SK-N-SH treated with all-trans-retinoic acid at 6 μM for 48 hours (cell line): ENCODE measurements around the gene IFITM2.
"Not testable (repeated sequence)": the region's sequence is repeated elsewhere in the genome, so short reads cannot be mapped to it uniquely, and the experiment has no call there.

Experiments
- BACH2 ChIP-seq: fragments of 250-450 bp; sonication (Bioruptor Pico); IDR thresholded peaks from 2 replicates; pipeline ENCODE4 v1.9.0; 2021; ENCODE audit warnings: mild to moderate bottlenecking, borderline replicate concordance
- CREB5 ChIP-seq: fragments of 250-450 bp; sonication (Bioruptor Pico); IDR thresholded peaks from 2 replicates; pipeline ENCODE4 v1.5.1; 2020; ENCODE audit warnings: low read depth, mild to moderate bottlenecking, moderate library complexity
- CSRNP3 ChIP-seq: fragments of 250-450 bp; sonication (Bioruptor Pico); IDR thresholded peaks from 2 replicates; pipeline ENCODE4 v1.5.1; 2021; ENCODE audit warnings: mild to moderate bottlenecking, moderate library complexity
- PATZ1 ChIP-seq: fragments of 250-450 bp; sonication (Bioruptor Pico); IDR thresholded peaks from 2 replicates; pipeline ENCODE4 v1.8.0; 2020; ENCODE audit warnings: mild to moderate bottlenecking, moderate library complexity, borderline replicate concordance
- PPARA ChIP-seq: fragments of 250-450 bp; sonication (Bioruptor Pico); IDR thresholded peaks from 2 replicates; pipeline ENCODE4 v1.5.0; 2020; ENCODE audit warnings: mild to moderate bottlenecking, borderline replicate concordance
- RARB ChIP-seq: fragments of 250-450 bp; sonication (Bioruptor Pico); IDR thresholded peaks from 2 replicates; pipeline ENCODE4 v1.8.0; 2021; ENCODE audit warnings: mild to moderate bottlenecking, moderate library complexity
- SNAI2 ChIP-seq: fragments of 250-450 bp; sonication (Bioruptor Pico); IDR thresholded peaks from 2 replicates; pipeline ENCODE4 v1.5.0; 2020; ENCODE audit warnings: mild to moderate bottlenecking, moderate library complexity
- TOX ChIP-seq: fragments of 250-450 bp; sonication (Bioruptor Pico); IDR thresholded peaks from 2 replicates; pipeline ENCODE4 v1.8.0; 2021; ENCODE audit warnings: mild to moderate bottlenecking, moderate library complexity, borderline replicate concordance
- ZC3H10 ChIP-seq: fragments of 250-450 bp; sonication (Bioruptor Pico); IDR thresholded peaks from 2 replicates; pipeline ENCODE4 v1.5.1; 2021; ENCODE audit warnings: mild to moderate bottlenecking, moderate library complexity
- ZFP3 ChIP-seq: fragments of 250-450 bp; sonication (Bioruptor Pico); IDR thresholded peaks from 2 replicates; pipeline ENCODE4 v1.5.0; 2020; ENCODE audit warnings: mild to moderate bottlenecking, moderate library complexity
- ZFP30 ChIP-seq: fragments of 450-650 bp; formaldehyde crosslinking; IDR thresholded peaks from 2 replicates; pipeline ENCODE4 v1.5.0; 2022; ENCODE audit warnings: mild to moderate bottlenecking, moderate library complexity
- ZNF70 ChIP-seq: fragments of 450-650 bp; formaldehyde crosslinking; IDR thresholded peaks from 2 replicates; pipeline ENCODE4 v1.5.0; 2020; ENCODE audit warnings: mild to moderate bottlenecking, moderate library complexity

GRCh38 chr11:317668-318404 is 10.2 kb downstream of the IFITM2 start:
- TF ChIP-seq SNAI2 (CRISPR knock-in tag); RARB (CRISPR knock-in tag); PPARA (CRISPR knock-in tag); PATZ1; ZFP3 (CRISPR knock-in tag); CREB5; ZC3H10 (CRISPR knock-in tag); TOX (CRISPR knock-in tag); ZFP30; ZNF70 (CRISPR knock-in tag); CSRNP3 (CRISPR knock-in tag); BACH2: not testable (repeated sequence)
